Chondrocyte (in vitro differentiated cells): ENCODE data around the gene GIT1. TPM values are rescaled to one million over a fixed set of nuclear protein-coding genes. Genes with fewer than 3 reads are reported as not detected.
"Not testable (repeated sequence)": the region's sequence is repeated elsewhere in the genome, so short reads cannot be mapped to it uniquely, and the experiment has no call there.

ENCODE experiments used
- DNase-seq: peaks from one replicate; pipeline ENCODE4 v3.0.0; 2021; ENCODE audit warnings: mixed read lengths, low spot score
- H3K27ac Mint-ChIP-seq: one replicate; pipeline ENCODE4 v1.8.0; 2021; ENCODE audit warnings: mild to moderate bottlenecking, moderate library complexity, mixed read lengths; ENCODE audit not compliant: unreplicated experiment
- H3K27me3 Mint-ChIP-seq: 2 replicates; pipeline ENCODE4 v1.8.0; 2021; ENCODE audit warnings: low read depth, mixed read lengths
- H3K36me3 Mint-ChIP-seq: 2 replicates; pipeline ENCODE4 v1.8.0; 2021; ENCODE audit warnings: low read depth, mixed read lengths
- H3K4me1 Mint-ChIP-seq: 2 replicates; pipeline ENCODE4 v1.8.0; 2021; ENCODE audit warnings: low read depth, mild to moderate bottlenecking, mixed read lengths
- H3K4me3 Mint-ChIP-seq: one replicate; pipeline ENCODE4 v1.8.0; 2021; ENCODE audit warnings: mild to moderate bottlenecking, moderate library complexity, mixed read lengths; ENCODE audit not compliant: unreplicated experiment
- H3K9me3 Mint-ChIP-seq: 2 replicates; pipeline ENCODE4 v1.8.0; 2021; ENCODE audit warnings: low read depth, mixed read lengths
- total RNA-seq: library from RNA; stranded (reverse); gene quantifications from 3 replicates; pipeline ENCODE4 v1.2.1, GENCODE V29; 2021
- TF ChIP-seq, protein P1 (sequence below): fragments of 200-600 bp; sonication (generic); IDR thresholded peaks from 2 replicates; pipeline ENCODE4 v1.5.0; 2021; ENCODE audit warnings: antibody characterized with exemption, mild to moderate bottlenecking, moderate library complexity

The GIT1 gene
- total RNA-seq, 1 donor from 2014 or later, result 37.7 TPM

DNA sequence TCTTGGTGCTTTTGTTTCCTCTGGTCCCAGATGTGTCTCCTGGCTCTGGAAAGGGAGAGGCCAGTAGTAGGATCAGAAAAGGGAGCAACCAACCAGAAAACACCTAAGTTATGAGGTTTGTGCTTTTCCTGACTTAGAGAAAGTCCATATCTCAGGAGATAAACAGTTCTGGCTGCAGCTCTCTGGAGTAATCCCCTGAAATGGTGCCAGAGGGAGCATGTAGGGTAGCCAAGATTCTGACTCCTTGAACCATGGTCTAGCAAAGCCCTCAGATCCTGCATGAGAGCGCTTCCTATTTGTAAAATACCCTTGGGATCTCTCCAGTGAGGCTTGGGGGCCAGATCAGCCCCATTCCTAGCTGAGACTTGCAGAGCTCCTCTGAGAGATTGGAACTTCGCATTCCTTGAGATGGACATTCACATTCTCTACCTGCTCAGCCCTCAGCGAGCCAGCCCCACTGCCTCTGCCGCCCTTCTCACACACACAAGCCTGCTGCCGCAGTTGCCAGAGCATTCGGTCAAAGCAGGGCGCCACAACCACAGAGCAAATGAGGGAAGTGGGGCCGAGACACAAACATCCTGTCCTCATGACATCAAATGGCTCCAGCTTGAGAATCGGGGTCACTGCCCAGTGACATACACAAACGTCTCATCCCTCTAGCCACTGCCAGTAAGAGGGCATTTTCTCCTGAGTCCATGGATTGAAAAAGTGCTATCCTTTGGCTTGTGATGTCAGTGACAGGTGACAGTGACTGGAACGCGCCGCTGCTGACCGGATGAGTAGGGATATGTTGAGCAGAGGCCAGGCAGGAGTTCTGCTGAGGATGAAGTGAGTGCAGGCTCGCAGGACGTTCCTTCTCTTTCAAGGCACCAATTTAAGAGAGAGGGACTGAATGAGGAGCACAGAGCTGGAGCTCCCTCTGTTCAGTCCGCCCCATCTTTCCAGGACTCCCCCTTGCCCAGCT is 27.6 kb downstream of the GIT1 start:
- no peaks in the 10 kb centered on the region for H3K27me3 Mint-ChIP-seq

GRCh38 chr17:29560316-29560715 is 29.1 kb downstream of the GIT1 start:
- Mint-ChIP-seq H3K27ac (no peak overlapping the region), H3K4me1 (no peaks in the 10 kb centered on the region), H3K36me3 (peaks cover 8% of the 10 kb centered on the region), H3K27me3 (no peaks in the 10 kb centered on the region), H3K9me3 (no peaks in the 10 kb centered on the region), H3K4me3 (no peak overlapping the region)
- TF ChIP-seq, protein P1, sequence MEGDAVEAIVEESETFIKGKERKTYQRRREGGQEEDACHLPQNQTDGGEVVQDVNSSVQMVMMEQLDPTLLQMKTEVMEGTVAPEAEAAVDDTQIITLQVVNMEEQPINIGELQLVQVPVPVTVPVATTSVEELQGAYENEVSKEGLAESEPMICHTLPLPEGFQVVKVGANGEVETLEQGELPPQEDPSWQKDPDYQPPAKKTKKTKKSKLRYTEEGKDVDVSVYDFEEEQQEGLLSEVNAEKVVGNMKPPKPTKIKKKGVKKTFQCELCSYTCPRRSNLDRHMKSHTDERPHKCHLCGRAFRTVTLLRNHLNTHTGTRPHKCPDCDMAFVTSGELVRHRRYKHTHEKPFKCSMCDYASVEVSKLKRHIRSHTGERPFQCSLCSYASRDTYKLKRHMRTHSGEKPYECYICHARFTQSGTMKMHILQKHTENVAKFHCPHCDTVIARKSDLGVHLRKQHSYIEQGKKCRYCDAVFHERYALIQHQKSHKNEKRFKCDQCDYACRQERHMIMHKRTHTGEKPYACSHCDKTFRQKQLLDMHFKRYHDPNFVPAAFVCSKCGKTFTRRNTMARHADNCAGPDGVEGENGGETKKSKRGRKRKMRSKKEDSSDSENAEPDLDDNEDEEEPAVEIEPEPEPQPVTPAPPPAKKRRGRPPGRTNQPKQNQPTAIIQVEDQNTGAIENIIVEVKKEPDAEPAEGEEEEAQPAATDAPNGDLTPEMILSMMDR, result no peak
- DNase-seq, result no peak

More for the DNA sequence above, 27.6 kb downstream of the GIT1 start:
- Mint-ChIP-seq H3K4me3 (no peak overlapping the region), H3K9me3 (no peaks in the 10 kb centered on the region), H3K4me1 (peaks cover 7% of the 10 kb centered on the region), H3K27ac (no peak overlapping the region), H3K36me3 (peaks cover 8% of the 10 kb centered on the region)
- peak; percentile 59 for DNase-seq
- TF ChIP-seq, protein P1, result no peak

DNA sequence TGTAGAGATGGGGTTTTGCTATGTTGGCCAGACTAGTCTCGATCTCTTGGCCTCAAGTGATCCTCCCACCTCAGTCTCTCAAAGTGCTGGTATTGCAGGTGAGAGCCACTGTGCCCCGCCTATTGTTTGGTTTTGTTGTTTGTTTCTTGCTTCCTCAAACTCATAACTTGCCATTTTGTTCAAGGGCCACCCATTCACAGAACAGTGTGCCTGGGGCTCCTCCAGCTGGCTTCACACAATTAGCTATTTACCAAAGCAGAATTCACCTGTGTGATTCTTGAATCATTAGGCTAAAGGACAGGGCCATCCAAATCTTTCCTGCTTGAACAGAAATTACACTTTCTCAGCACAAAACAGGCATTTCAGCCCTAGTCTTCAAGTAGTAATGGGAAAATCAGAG is 29.8 kb downstream of the GIT1 start:
- TF ChIP-seq, protein P1, result no peak
- DNase-seq, result no peak
- Mint-ChIP-seq H3K27me3 (no peaks in the 10 kb centered on the region), H3K4me3 (no peak overlapping the region), H3K9me3 (no peaks in the 10 kb centered on the region), H3K4me1 (no peaks in the 10 kb centered on the region), H3K27ac (no peak overlapping the region), H3K36me3 (peaks cover 8% of the 10 kb centered on the region)

DNA sequence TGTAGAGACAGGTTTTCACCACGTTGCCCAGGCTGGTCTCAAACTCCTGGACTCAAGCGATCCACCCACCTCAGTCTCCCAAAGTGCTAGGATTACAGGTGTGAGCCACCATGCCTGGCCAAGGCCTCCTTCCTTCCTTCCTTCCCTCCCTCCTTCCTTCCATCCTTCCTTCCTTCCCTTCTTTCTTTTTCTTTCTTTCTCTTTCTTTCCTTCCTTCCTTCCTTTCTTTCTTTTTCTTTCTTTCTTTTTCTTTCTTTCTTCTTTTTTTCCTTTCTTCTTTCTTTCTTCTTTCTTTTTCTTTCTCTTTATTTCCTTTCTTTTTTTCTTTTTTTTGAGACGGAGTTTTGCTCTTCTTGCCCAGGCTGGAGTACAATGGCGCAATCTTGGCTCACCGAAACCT is 31.3 kb downstream of the GIT1 start:
- H3K9me3 Mint-ChIP-seq, DNase-seq, H3K27me3 Mint-ChIP-seq, H3K4me1 Mint-ChIP-seq, H3K4me3 Mint-ChIP-seq, H3K27ac Mint-ChIP-seq, H3K36me3 Mint-ChIP-seq: not testable (repeated sequence)

- Mint-ChIP-seq H3K27me3 (no peaks in the 10 kb centered on the region), H3K4me1 (no peaks in the 10 kb centered on the region), H3K27ac (no peak overlapping the region), H3K36me3 (peaks cover 8% of the 10 kb centered on the region), H3K9me3 (no peaks in the 10 kb centered on the region), H3K4me3 (no peak overlapping the region)
- TF ChIP-seq, protein P1, result no peak
- DNase-seq, result no peak
Measured at GRCh38 chr17:29557739-29558116, 31.7 kb downstream of the GIT1 start.
